Cardiac septum (tissue), 1 donor: ENCODE measurements around the gene ZEB2. TPM values are rescaled to one million over a fixed set of nuclear protein-coding genes. Genes with fewer than 3 reads are reported as not detected.

Source experiments
- DNase-seq: peaks from one replicate; pipeline ENCODE4 v3.0.0-alpha.2; 2020; ENCODE audit warnings: low spot score
- intact Hi-C: fragments of 100-400 bp; cut with DNase I; formaldehyde crosslinking; loops from one replicate; pipeline ENCODE4 v1.14.0; 2022
- total RNA-seq: library from RNA; stranded (reverse); fragmentation: NEBNext Ultra II Directional; extraction: Animal tissue kit (Norgen Biotek cat#: 25700); gene quantifications from one replicate; pipeline ENCODE4 v1.2.1, GENCODE V29; 2021
- donor health status: DM: no; HTN: no; CAD: no.

Gene ZEB2
- total RNA-seq, 1 donor from 2014 or later: 122 TPM

DNA sequence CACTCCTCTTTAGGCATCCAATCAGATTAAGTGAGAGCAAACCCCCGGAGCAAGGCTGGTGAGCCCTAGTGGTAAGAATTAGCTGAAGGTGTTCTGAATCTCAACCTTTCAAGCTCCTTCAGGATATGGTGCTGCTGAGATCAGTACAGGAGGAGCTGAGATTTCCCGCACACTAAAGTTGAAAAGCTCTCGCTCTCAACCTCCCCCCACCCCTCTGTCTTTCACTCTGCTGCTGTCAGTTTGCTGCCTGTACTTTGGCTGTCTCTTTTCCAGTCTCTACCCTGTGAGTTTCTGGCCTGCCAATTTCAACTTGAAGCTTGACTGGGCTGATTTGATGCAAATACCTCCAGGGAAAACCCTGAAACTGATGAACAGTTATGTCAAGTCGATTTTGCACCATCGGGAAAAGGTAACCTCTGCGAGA lies 15.7 kb downstream of the ZEB2 start:
- no peak for DNase-seq
- intact Hi-C loops: loop anchor here (2.0 to 5.0 kb wide), 3 partner anchors 42 to 102 kb away; no protein-coding TSS in a partner anchor

DNA sequence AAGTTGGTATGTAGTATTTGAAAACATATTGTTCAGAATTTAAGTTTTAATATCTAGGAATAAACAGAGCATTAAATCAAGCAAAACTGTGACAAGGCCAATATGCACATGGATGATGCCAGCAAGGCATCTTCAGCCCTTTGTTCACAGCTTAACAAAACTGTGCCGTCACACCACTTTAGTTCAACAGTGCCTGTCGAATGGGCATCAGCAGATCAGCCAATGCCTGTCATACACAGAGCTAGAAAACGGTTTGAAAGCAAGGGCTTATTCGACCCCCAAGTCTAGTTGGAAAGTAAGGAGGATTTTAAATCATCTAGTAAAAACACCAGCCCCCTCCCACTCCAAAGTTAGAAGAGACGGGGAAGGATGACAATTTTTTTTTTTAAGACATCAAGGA lies 16.7 kb downstream of the ZEB2 start:
- intact Hi-C loops: loop anchor here (5.0 kb wide), 2 partner anchors 41 to 101 kb away; no protein-coding TSS in a partner anchor
- no peak for DNase-seq

GRCh38 chr2:144502369-144502768 lies 17.6 kb downstream of the ZEB2 start:
- intact Hi-C loops: loop anchor here (5.0 kb wide), 2 partner anchors 40 to 100 kb away; no protein-coding TSS in a partner anchor
- DNase-seq: no peak

GRCh38 chr2:144501627-144502026 lies 18.3 kb downstream of the ZEB2 start:
- intact Hi-C loops: loop anchor here (5.0 kb wide), 2 partner anchors 39 to 99 kb away; no protein-coding TSS in a partner anchor
- DNase-seq: no peak

GRCh38 chr2:144501118-144501517 lies 18.8 kb downstream of the ZEB2 start:
- no peak for DNase-seq
- intact Hi-C loops: loop anchor here (5.0 kb wide), 2 partner anchors 39 to 99 kb away; no protein-coding TSS in a partner anchor

DNA sequence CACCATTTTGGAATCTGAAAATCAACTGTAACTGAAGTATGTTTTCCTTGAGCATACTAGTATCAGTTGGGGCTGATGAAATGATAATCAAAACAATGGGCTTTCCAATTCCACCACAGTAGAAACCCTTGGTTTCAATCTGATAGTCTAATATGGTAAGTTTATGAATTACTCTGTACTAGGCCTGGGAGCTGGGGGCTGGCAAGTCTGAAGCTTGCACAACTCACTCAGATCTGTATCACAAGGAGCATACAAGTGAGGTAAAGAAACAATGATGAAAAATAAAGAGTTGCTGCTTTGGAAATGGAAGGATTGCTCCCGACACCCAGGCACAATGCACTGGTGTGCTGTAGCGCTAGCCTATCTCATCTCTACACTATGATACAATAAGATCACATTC lies 19.4 kb downstream of the ZEB2 start:
- intact Hi-C loops: loop anchor here (5.0 kb wide), 2 partner anchors 38 to 98 kb away; no protein-coding TSS in a partner anchor
- no peak for DNase-seq

- DNase-seq: no peak
- intact Hi-C loops: no loop called here
Observed at GRCh38 chr2:144498277-144498676, 21.6 kb downstream of the ZEB2 start.

GRCh38 chr2:144496977-144497598 lies 22.8 kb downstream of the ZEB2 start:
- intact Hi-C loops: no loop called here
- DNase-seq: no peak

GRCh38 chr2:144496092-144496976 lies 23.6 kb downstream of the ZEB2 start:
- no peak for DNase-seq
- intact Hi-C loops: no loop called here

DNA sequence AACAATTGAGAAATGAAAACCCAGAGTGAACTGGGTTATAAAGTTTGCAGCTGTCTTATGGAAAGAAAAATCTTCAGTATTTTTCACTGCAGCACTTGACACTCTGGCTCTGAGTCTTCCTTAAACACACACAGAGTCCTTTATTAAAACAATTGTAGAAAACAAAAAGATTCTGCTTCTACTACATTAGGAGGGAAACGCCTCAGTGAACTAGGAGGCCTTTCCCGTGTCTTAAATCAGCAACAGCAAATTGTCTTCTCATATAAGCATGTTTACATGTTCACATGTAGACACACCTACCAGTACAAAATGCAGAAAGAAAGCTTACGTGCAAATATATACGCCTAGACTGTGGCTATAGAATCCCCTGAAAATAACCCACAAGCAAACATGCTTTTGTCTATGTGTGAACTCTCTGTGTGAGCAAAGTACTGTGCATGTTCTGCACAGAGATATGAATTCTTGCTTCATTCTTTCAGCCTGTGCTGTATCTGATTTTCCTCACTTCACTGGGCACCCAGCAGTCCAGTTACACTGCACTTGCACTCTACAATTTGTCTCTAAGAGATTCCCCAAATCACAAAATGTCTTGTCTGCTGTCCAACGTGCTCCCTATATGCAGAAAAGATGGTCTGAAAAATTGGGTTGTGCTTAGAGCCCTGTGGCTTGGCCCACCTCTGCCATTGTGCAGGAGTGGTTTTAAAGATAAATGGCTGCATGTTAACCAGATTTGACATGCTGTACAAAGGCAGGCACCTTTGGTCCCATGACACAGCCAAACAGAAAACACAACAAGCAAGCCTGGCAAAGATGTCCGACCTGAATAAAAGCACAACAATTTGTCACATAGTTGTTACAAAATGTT lies 24.5 kb downstream of the ZEB2 start:
- DNase-seq: no peak
- intact Hi-C loops: no loop called here

- intact Hi-C loops: no loop called here
- DNase-seq: no peak
Observed at GRCh38 chr2:144493027-144493809, 26.7 kb downstream of the ZEB2 start.

GRCh38 chr2:144490857-144491256 lies 29.1 kb downstream of the ZEB2 start:
- no peak for DNase-seq
- intact Hi-C loops: no loop called here

GRCh38 chr2:144490017-144490416 lies 29.9 kb downstream of the ZEB2 start:
- intact Hi-C loops: no loop called here
- no peak for DNase-seq

- DNase-seq: no peak
- intact Hi-C loops: no loop called here
Observed at GRCh38 chr2:144489315-144489916, 30.5 kb downstream of the ZEB2 start.

- DNase-seq: no peak
Observed at GRCh38 chr2:144484201-144484948, 35.5 kb downstream of the ZEB2 start.

GRCh38 chr2:144481666-144482065 lies 38.3 kb downstream of the ZEB2 start:
- intact Hi-C loops: no loop called here
- DNase-seq: no peak

More at GRCh38 chr2:144484201-144484948, 35.5 kb downstream of the ZEB2 start:
- intact Hi-C loops: no loop called here

- no peak for DNase-seq
- intact Hi-C loops: no loop called here
Observed at GRCh38 chr2:144481109-144481508, 38.8 kb downstream of the ZEB2 start.

- no peak for DNase-seq
- intact Hi-C loops: no loop called here
Observed at GRCh38 chr2:144480285-144480684, 39.6 kb downstream of the ZEB2 start.
